ENCODE results near the gene ATF4.

ATF4 gene

DNA sequence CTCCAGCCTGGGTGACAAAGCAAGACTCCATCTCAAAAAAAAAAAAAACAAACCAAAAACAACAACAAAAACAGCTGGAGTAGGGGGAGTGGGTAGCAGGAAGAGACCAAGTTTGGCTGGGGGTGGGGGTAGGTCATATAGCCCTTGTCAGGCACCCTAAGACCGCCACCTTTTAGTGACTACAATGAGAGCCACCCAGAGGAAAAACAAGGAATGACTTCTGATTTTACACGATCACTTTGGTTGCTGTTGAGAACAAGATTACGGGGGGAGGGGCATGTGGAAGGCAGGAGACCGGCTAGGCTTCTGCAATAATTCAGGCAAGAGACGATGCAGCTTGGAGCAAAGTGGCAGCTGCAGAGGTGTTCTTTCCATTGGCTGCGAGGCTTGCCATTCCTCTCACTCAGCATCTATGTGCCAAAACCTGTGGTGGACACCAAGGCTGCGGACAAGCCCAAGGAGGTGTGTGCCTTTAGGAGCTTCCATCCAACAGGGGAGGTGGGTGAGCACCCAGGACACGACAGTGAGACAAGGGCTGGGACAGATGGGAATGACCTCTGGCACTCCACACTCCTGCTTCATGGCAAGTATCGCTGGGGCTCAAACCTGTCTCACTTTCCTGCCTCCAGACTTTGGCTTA is 10.4 kb downstream of the ATF4 start:
- DNase-seq: peak; percentile 62

- DNase-seq: peak; percentile 99
Observed at GRCh38 chr22:39532215-39533073, 12.1 kb downstream of the ATF4 start, which contains the start of gene RPS19BP1. RPS19BP1 (minus strand) TSS chr22:39532748; CDS start chr22:39532738, 10 bp downstream.

- DNase-seq: no peak
Observed at GRCh38 chr22:39534092-39534506, 13.7 kb downstream of the ATF4 start.

- peak; percentile 73 for DNase-seq
Observed at GRCh38 chr22:39534591-39535356, 14.4 kb downstream of the ATF4 start.

- no peak for DNase-seq
Observed at GRCh38 chr22:39535357-39535725, 15.0 kb downstream of the ATF4 start.

DNA sequence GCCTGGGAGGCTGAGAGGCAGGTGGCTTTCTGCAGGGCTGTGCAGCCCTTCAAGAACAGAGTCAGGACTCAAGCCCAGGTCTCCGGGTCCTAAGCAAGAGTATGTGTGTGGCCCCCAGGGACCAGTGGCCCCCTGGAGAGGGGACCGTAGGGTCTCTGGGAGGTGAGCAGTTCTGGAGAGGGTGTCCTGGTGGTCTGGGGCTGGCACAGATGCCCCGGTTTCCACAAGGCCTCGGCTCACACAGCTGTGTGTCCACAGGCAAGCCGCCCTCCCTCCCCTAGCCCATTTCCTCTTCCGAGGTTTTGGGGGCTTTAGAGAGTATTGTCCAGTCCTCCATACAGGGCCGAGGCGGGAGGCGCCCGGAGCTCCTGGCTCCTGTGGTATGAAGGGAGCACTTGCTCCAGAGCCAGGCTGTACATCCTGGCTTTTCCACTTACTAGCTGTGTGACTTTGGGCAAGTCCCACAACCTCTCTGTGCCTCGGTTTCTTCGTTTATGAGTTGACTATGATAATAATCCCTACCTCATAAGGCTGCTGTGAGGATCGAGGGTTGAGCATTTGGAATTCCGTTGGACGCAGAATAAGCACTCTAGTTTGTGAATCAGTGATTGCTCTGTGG is 15.6 kb downstream of the ATF4 start:
- DNase-seq: no peak

GRCh38 chr22:39536711-39537110 is 16.3 kb downstream of the ATF4 start:
- DNase-seq: no peak

DNA sequence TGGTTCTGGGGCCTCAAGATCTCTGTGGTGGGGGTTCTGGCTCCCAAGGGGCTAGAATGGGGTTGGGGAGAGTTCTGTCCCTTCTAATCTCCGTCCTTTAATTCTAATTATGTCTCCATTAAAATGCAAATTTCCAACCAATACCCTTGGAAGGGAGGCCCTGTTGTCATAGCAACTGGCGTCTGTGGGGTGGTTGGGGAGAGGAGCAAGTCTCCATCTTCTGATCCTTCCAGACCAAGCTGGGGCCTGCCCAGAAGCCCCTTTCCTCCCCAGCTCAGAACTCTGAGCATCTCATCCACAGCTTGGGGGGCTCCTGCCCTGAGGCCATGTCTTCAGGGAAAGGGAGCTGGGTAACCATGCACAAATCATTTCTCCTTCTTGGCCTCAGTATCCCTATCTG is 17.6 kb downstream of the ATF4 start:
- no peak for DNase-seq

DNA sequence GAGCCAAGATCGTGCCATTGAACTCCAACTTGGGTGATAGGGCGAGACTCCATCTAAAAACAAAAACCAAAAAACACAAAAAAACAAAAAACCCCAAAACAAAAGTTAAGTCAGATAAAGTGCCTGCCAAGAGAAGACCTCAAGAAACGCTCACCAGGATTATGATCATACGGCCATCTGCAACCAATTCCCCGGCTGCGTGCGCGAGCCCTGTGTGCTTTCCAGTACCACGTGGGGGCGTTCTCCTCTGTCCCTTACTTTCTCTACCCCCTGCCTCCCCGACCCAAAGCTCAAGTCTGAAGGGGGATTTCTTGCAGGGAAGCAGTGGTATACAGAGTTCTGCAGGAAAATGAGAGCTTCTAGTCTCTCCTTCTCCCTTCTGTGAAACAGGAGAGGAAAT is 22.7 kb downstream of the ATF4 start:
- DNase-seq: no peak

DNA sequence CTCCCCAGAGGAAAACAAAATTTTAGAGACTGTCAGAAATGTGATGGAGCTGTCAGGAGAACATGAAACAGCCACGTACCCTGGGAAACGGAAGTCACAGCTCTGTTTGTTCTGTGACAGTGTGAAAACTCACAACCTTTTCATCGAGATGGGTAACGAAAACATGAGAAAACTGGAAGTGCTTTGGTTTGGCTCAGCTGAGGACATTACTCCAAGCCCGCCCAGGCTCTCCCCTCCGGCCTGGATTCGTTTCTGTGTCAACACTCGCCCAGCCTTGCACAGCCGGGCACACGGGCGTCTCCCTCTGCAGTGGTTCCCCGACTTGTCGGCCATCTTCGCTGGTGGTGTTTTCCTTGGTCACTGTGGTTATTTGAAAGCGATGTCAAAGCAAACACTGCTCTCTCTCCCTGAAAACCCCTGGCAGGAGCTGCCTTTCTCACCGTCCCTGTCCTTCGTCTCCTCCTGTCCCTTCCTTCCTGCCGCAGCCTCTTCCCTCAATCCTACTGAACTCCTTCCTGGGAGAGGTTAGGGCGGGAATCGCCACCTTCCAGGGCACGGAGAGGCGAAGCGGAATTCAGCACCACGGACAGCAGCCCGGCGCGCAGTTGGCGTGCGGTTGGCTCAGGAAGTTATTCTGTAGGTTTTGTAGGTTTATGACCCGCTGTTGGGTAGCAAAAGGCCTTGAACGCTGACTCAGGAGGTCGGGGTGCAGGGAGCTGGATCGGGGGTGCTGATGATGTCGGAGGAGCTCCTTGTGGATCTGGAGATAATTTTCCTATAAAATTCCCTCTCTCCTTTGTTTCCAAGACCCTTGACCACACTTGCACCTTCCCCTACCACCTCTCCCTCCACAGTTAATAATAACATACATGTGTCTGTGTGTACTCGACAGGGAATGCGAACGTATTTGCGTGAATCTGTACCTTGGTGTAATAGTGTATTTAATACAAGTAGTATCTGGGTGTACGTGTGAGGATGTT is 25.3 kb downstream of the ATF4 start:
- DNase-seq: peak; percentile 47

GRCh38 chr22:39546889-39547586 is 26.7 kb downstream of the ATF4 start:
- no peak for DNase-seq

GRCh38 chr22:39547587-39547947 is 27.2 kb downstream of the ATF4 start:
- DNase-seq: no peak

- no peak for DNase-seq
Observed at GRCh38 chr22:39553429-39553828, 33.1 kb downstream of the ATF4 start.

- no peak for DNase-seq
Observed at GRCh38 chr22:39554151-39554550, 33.8 kb downstream of the ATF4 start.

GRCh38 chr22:39556970-39557841 is 36.8 kb downstream of the ATF4 start:
- DNase-seq: peak; percentile 16

DNA sequence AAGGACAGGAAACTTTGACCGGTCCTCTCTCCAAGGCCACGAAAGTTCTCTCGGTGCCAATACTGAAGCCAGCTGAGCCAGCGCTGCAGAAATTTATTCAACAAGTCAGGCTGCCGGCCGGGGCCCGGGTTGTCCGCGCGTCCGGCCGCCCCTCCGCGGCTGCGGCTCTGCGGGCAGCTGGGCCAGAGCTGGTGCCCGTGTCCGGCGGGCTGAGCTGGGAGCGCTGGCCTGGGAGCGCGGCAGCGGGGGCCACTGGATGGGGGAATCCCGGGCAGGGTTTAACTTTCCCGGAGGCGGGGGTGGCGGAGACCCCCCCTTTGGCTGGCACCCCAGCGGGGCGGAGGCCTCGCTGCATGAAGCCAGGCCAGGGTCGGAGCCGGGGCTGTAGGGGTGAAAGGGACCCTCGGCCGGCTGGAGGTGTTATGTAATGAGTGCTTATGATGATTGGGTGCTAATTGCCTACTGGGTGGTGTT is 37.9 kb downstream of the ATF4 start:
- no peak for DNase-seq

GRCh38 chr22:39558950-39559349 is 38.6 kb downstream of the ATF4 start:
- no peak for DNase-seq

DNA sequence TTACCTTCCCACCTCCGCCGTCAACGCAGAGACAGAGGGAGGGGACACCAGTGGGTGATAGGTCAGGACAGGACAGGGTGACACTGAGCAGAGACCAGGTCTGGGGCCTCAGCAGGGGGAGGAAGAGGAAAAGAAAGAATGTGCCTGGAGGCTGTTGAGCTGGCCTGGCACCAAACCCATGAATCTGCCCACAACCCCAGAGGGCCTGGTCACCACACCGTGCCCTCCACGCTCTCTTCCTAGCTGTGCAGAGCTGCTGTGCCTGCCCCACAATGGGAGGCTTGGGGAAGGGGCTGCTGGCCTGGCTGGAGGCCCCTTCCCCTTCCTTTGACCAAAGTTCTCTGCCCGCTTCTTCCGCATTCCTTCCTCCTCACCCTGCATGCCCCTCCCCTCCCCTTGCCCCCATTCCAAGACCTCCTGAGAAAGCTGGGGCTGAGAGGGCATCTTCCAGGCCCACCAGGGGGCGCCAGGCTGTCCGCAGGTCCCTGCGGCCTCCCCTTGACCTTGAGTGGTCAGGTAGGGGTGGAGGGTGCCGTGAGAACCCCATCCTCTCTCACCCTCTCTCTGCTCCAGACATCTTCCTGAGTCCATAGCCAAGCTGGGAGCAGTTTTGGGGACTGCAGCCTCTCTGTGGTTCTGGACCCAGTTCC is 39.2 kb downstream of the ATF4 start:
- no peak for DNase-seq

GRCh38 chr22:39560127-39560526 is 39.8 kb downstream of the ATF4 start:
- DNase-seq: no peak
